Measurements from ENCODE around the gene ANKRD17.
A peak's percentile ranks its signal among the peaks of the same experiment; 100 is the strongest.

ANKRD17 gene

DNA sequence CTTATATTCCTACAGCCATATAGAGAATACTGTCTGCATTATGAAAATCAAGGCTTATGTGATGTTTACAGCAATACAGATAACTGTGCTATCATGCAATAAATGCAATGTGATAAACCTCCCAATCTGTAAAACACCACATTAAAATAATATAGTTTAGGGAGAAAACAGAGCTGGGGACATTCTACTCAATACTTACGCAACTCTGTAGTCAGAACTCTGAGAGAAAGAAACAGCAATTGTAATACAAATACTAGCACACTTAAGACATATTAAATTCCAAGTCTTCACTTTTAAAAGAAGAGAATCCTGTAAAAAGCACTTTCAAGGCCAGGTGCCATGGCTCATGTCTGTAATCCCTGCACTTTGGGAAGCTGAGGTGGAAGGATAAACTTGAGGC is 61.4 kb downstream of the ANKRD17 start:
- no peak for FAIRE-seq
- no peak for DNase-seq (ENCODE audit: low spot score)

DNA sequence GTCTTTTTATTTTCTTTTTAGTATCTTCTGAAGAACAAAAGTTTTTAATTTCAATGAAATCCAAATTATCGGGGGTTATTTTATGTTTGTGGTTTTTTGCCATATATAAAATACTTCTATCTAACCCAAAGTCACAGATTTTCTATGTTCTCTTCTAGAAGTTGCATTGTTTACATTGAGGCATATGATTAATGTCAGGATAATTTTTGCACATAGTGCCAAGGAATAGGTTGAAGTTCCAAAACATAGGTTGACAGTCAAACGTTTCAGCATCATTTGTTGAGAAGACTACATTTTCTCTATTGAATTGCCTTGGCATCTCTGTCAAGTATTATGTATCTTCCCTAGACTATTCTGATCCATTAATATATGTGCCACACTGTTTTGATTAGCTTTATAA is 64.5 kb downstream of the ANKRD17 start:
- no peak for FAIRE-seq
- DNase-seq (ENCODE audit: low spot score): no peak

DNA sequence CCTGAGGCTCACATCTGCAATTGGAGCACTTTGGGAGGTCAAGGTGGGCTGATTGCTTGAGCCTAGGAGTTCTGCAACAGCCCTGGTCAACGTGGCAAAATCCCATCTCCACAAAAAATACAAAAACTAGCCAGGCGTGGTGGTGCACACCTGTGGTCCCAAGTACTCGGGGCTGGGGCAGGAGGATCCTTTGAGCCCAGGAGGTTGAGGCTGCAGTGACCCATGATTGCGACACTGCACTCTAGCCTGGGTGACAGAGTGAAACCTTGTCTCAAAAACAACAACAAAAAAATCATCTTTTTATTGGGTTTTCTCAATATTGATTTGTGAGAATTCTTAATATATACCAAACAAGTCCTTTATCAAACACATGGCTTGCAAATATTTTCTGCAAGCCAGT is 64.9 kb downstream of the ANKRD17 start:
- FAIRE-seq (no peak), DNase-seq (ENCODE audit: low spot score) (no peak)

DNA sequence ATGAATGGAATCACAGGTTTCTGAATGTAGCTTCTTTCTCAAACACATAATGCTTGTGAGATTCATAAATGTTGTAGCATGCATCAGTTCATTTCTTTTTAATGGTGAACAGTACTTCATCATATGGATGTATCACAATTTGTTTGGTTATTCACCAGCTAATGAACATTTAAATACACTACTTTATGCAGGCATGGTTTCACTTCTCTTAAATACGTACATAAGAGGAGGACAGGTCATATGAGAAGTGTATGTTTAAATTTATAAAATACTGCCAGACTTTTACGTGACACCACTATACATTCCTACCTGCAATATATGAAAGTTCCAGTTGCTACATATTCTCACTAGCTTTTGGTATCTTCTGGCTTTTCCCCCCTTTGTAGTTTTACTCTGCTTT is 65.4 kb downstream of the ANKRD17 start:
- no peak for DNase-seq (ENCODE audit: low spot score)
- FAIRE-seq: no peak

DNA sequence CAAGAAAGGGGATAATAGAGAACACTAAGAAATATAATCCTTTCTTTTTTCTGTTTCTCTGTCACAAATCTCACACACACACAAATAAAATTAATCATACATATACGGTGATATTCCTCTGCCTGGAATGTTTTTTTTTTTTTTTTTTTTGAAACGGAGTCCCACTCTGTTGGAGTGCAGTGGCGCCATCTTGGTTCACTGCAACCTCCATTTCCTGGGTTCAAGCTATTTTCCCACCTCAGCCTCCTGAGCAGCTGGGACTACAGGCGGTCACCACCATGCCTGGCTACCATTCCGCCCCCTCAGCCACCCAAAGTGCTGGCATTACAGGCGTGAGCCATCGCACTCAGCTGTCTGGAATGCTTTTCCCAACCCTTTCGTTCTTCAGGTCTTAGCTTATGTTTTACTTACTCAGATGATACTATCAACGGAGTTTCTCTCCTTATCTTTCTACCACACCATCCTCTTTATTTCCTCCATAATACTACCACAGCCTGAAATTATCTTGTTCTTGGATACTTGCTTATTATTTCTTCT is 69.3 kb downstream of the ANKRD17 start:
- DNase-seq (ENCODE audit: low spot score) (no peak), FAIRE-seq (no peak)

DNA sequence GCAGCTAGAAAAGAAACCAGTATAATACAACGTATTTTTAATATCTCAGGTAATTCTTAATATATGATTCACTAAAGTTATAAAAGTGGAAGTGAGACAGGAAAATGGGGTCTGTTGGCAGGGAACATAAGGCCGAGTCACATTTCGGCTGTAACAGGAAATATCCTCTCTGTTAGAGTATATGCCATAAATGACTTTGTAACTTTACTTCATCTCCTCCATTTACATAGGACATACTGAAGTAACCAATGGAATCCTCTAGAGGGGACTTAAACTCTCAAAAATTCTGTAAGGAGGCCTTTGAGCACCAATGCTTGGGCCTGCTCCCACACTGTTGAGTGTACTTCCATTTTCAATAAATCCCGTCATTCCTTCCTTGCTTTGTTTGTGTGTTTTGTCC is 71.3 kb downstream of the ANKRD17 start:
- DNase-seq (ENCODE audit: low spot score): no peak
- FAIRE-seq: no peak

- DNase-seq (ENCODE audit: low spot score) (no peak), FAIRE-seq (peak; percentile 41)
Observed at GRCh38 chr4:73185903-73186302, 72.7 kb downstream of the ANKRD17 start.

- DNase-seq (ENCODE audit: low spot score) (no peak), FAIRE-seq (no peak)
Observed at GRCh38 chr4:73181231-73181630, 77.4 kb downstream of the ANKRD17 start.

DNA sequence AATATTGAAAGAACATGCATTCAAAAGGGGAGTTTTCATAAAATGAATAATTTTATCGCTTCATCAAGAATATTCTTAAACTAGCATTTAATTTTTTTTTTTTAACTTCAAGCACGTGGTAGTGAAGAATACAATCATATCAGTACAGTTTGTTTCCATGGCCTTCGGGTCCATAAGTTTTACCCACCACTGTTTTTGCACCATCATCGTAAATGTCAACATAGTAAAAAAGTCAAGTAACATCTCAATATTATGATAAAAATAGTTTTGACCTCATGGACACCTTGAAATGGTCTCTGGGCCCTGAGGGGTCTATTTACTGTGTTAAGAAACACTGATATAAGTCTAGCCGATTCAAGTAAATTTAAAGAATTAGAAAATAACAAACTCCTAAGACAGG is 80.2 kb downstream of the ANKRD17 start:
- FAIRE-seq: no peak
- no peak for DNase-seq (ENCODE audit: low spot score)

DNA sequence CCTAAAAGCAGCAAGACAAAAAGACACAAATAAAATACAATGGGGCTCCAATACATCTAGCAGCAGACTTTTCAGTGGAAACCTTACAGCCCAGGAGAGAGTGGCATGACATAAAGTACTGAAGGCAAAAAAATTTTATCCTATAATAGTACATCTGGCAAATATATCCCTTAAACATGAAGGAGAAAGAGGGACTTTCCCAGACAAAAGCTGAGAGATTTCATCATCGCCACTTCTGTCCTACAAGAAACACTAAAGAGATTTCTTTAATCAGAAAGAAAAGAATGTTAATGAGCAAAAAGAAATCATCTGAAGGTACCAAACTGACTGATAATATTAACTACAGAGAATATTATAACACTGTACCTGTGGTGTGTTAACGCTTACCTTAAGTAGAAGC is 86.4 kb downstream of the ANKRD17 start:
- DNase-seq (ENCODE audit: low spot score) (no peak), FAIRE-seq (no peak)

- DNase-seq (ENCODE audit: low spot score) (no peak), FAIRE-seq (no peak)
Observed at GRCh38 chr4:73170518-73171198, 87.9 kb downstream of the ANKRD17 start.

DNA sequence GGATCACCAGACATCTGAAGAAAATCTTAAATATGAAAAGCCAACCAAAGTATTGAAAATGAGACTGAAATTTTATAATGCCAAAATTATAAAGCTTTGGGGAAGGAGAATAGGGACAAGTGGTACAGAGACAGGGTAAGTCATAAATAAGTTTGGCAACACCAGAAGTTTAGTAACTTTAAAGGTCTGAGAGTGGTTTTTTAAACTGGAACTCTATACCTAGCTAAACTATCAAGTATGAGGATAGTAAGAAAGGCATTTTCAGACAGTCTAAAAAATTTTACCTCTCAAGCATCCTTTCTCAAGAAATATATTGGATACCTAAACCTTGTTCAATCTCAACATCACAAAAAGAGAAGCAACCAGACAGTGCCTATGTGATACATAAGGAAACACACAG is 92.4 kb downstream of the ANKRD17 start:
- DNase-seq (ENCODE audit: low spot score) (no peak), FAIRE-seq (no peak)

- DNase-seq (ENCODE audit: low spot score) (no peak), FAIRE-seq (no peak)
Observed at GRCh38 chr4:73161527-73162185, 96.9 kb downstream of the ANKRD17 start.

DNA sequence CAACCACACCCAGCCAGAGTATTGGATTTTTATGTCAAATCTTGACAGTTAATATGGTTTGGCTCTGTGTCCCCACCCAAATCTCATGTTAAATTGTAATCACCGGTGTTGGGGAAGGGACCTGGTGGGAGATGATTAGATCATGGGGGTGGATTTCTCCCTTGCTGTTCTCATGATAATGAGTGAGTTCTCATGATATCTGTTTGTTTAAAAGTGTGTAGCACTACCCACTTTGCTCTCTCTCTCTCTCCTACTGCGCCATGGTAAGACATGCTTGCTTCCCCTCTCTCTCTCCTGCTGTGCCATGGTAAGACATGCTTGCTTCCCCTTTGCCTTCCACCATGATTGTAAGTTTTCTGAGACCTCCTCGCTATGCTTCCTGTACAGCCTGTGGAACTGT is 102.2 kb downstream of the ANKRD17 start:
- FAIRE-seq (no peak), DNase-seq (ENCODE audit: low spot score) (no peak)

DNA sequence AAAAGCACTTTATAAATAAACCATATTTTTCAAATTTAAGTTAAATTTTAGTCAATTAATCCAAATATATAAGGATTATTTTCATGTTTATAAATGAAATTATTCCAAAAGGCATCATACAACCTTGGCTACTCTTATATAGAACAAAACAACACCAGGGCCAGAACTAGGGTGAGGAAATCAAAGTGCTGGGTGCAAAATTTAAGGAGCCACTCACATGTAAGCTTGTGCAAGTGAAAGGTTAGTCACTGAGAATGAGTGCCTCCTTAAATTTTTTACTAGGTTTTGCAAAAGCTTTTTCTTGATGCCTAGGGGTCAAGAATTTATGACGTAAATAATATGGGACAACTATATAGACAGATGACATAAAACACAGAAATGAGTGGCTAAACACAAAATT is 105.7 kb downstream of the ANKRD17 start:
- DNase-seq (ENCODE audit: low spot score) (no peak), FAIRE-seq (no peak)

GRCh38 chr4:73142995-73143547 is 115.5 kb downstream of the ANKRD17 start:
- DNase-seq (ENCODE audit: low spot score) (no peak), FAIRE-seq (peak; percentile 17)

- FAIRE-seq (no peak), DNase-seq (ENCODE audit: low spot score) (no peak)
Observed at GRCh38 chr4:73139991-73140390, 118.6 kb downstream of the ANKRD17 start.

DNA sequence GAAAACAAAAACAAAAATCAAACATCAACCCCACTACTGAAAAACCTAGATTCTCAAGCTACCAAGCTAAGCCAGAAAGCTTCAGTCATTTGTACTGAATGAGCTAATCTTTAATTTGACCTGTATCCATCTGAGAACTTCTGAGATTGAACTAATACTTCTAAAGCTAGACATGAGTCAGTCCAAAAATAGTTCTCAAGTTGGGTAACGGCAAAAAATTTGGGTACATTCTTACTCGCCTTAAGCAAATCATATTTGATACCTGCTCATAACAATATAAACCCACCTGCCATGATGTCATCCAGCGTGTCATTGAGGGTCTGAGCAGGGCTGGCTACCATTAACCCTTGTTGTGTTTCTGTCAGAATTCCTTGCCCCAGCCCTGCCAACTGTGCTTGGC is 119.4 kb downstream of the ANKRD17 start:
- FAIRE-seq (no peak), DNase-seq (ENCODE audit: low spot score) (no peak)

GRCh38 chr4:73137121-73137520 is 121.5 kb downstream of the ANKRD17 start:
- FAIRE-seq: no peak
- DNase-seq (ENCODE audit: low spot score): no peak

DNA sequence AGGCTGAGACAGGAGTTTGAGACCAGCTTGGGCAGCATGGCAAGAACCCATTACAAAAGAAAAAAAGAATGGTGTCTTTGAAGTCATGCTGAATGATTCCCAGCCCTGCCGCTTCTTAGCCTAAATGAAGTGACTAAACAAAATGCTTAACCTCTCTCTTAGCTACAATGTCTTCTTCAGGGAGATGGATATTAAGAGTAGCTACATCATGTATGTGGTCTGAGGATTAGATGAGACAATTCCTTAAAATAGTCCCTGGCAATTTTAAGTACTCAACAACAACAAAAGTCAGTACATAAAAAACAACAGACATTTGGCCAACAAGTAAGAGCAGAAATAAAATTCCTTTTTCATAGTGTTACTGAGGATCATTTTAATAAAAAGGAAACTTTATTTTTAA is 124.8 kb downstream of the ANKRD17 start:
- FAIRE-seq: no peak
- DNase-seq (ENCODE audit: low spot score): no peak

- DNase-seq (ENCODE audit: low spot score) (no peak), FAIRE-seq (no peak)
Observed at GRCh38 chr4:73131281-73131680, 127.3 kb downstream of the ANKRD17 start.

DNA sequence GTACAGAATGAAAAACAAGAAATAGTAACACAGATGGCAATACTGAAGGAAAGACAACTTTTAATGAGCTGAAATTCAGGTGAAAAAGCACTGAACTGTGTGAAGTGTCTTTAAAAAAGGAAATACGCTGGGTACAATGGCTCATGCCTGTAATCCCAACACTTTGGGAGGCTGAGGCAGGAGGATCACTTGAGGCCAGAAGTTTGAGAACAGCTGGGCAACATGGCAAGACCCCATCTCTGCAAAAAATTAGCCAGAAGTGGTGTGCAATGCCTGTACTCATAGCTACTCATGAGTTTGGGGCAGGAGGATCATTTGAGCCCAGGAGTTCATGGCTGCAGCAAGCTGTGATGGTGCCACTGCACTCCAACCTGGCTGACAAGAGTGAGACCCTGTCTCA is 129.3 kb downstream of the ANKRD17 start:
- no peak for DNase-seq (ENCODE audit: low spot score)
- no peak for FAIRE-seq
